ENCODE data around the gene SIN3B. TPM values are rescaled to one million over a fixed set of nuclear protein-coding genes. Genes with fewer than 3 reads are reported as not detected.

Gene SIN3B
- total and polyA plus RNA-seq, 9 of the 15 experiments (the other 6 are each of a cell fraction or from before 2014, with no cell fraction given), result 0.51 to 34.2 (median 14.3) TPM

DNA sequence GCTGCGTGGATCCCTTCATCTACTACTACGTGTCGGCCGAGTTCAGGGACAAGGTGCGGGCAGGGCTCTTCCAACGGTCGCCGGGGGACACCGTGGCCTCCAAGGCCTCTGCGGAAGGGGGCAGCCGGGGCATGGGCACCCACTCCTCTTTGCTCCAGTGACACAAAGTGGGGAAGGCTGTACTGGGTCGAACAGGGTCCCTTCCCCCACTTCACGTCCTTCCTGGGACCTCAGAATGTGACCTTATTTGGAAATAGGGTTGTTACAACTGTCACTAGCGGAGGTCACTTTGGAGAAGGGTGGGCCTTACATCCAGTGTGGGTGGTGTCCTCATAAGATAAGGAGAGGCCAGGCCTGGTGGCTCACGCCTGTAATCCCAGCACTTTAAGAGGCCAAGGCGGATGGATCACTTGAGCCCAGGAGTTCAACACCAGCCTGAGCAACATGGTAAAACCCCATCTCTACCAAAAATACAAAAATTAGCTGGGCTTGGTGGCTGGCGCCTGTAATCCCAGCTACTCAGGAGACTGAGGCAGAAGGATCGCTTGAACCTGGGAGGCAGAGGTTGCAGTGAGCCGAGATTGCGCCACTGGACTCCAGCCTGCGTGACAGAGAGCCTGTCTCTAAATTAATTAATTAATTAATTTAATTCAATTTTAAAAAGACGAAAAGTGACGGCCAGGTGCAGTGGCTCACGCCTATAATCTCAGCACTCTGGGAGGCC lies 61.4 kb downstream of the SIN3B start (continued):
- TF ChIP-seq VEZF1 (CRISPR knock-in tag; IDR thresholded peaks at IDR 0.05), result peak; percentile 81
- TF ChIP-seq CBFA2T3 (IDR thresholded peaks at IDR 0.05), result peak; percentile 81
- TF ChIP-seq NFYB (IDR thresholded peaks at IDR 0.05; ENCODE audit: extremely low read depth, insufficient read length), result no peak
- TF ChIP-seq ZNF655 (CRISPR knock-in tag; IDR thresholded peaks at IDR 0.05), result no peak
- TF ChIP-seq DPF2 (IDR thresholded peaks at IDR 0.05), result peak; percentile 88
- TF ChIP-seq KDM1A (IDR thresholded peaks at IDR 0.05), result peak; percentile 64 to 74
- TF ChIP-seq ZNF311 (CRISPR knock-in tag; IDR thresholded peaks at IDR 0.05), result 0 out of 2 replicates have a peak, but pooled peaks have one; percentile 13
- no peak for TF ChIP-seq TCF7 (IDR thresholded peaks at IDR 0.05; ENCODE audit: borderline replicate concordance)
- peak in 1 of 2 experiments; percentile 39; a peak in 1 of 4 replicates for TF ChIP-seq FOXA3 (CRISPR knock-in tag; conservative IDR thresholded peaks at IDR 0.05 in 1 of 2, IDR thresholded peaks at IDR 0.05 in 1 of 2)
- TF ChIP-seq RCOR1 (IDR thresholded peaks at IDR 0.05; ENCODE audit: borderline replicate concordance in 1 of 2, low read depth in 2 of 2, low read length in 2 of 2), result peak in 1 of 2 experiments; percentile 84; a peak in 2 of 4 replicates
- peak; percentile 94 for TF ChIP-seq KLF1 (tag; IDR thresholded peaks at IDR 0.05)
- 0 out of 2 replicates have a peak, but pooled peaks have one; percentile 30 for TF ChIP-seq ZBED1 (IDR thresholded peaks at IDR 0.05)
- TF ChIP-seq ZNF121 (CRISPR knock-in tag; conservative IDR thresholded peaks at IDR 0.05), result no peak
- TF ChIP-seq ZNF584 (CRISPR knock-in tag; IDR thresholded peaks at IDR 0.05; ENCODE audit: low read depth), result peak; percentile 33; the same call in 1 of the 2 replicates
- TF ChIP-seq, protein P1, sequence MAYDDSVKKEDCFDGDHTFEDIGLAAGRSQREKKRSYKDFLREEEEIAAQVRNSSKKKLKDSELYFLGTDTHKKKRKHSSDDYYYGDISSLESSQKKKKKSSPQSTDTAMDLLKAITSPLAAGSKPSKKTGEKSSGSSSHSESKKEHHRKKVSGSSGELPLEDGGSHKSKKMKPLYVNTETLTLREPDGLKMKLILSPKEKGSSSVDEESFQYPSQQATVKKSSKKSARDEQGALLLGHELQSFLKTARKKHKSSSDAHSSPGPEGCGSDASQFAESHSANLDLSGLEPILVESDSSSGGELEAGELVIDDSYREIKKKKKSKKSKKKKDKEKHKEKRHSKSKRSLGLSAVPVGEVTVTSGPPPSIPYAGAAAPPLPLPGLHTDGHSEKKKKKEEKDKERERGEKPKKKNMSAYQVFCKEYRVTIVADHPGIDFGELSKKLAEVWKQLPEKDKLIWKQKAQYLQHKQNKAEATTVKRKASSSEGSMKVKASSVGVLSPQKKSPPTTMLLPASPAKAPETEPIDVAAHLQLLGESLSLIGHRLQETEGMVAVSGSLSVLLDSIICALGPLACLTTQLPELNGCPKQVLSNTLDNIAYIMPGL (CRISPR knock-in tag; IDR thresholded peaks at IDR 0.05), result no peak
- TF ChIP-seq ZNF583 (CRISPR knock-in tag; IDR thresholded peaks at IDR 0.05), result no peak
- peak; percentile 66 for TF ChIP-seq TAL1 (IDR thresholded peaks at IDR 0.05)
- no peak for TF ChIP-seq MLX (CRISPR knock-in tag; conservative IDR thresholded peaks at IDR 0.05)
- TF ChIP-seq HCFC1 (IDR thresholded peaks at IDR 0.05; ENCODE audit: low read depth, low read length), result no peak
- peak; percentile 78 for TF ChIP-seq NR2C1 (IDR thresholded peaks at IDR 0.05)
- TF ChIP-seq NR2C1 (tag; IDR thresholded peaks at IDR 0.05), result peak; percentile 75
- TF ChIP-seq, protein P2, sequence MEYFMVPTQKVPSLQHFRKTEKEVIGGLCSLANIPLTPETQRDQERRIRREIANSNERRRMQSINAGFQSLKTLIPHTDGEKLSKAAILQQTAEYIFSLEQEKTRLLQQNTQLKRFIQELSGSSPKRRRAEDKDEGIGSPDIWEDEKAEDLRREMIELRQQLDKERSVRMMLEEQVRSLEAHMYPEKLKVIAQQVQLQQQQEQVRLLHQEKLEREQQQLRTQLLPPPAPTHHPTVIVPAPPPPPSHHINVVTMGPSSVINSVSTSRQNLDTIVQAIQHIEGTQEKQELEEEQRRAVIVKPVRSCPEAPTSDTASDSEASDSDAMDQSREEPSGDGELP (CRISPR knock-in tag; IDR thresholded peaks at IDR 0.05; ENCODE audit: borderline replicate concordance), result peak; percentile 29; the same call in 1 of the 2 replicates
- 0 out of 2 replicates have a peak, but pooled peaks have one; percentile 25 for TF ChIP-seq ZNF324 (CRISPR knock-in tag; IDR thresholded peaks at IDR 0.05)
